Stimulated activated CD4-positive, alpha-beta T cell treated with anti-CD3 and anti-CD28 coated beads, Interleukin-15, amount 100 ng/mL, for 24 hours (primary cell): Measurements from ENCODE around the gene CTSW.
"Not testable (repeated sequence)": the region's sequence is repeated elsewhere in the genome, so short reads cannot be mapped to it uniquely, and the experiment has no call there.

Experiments
- DNase-seq: peaks from one replicate; pipeline ENCODE4 v3.0.0-alpha.2; 2020

Gene CTSW, protein sequence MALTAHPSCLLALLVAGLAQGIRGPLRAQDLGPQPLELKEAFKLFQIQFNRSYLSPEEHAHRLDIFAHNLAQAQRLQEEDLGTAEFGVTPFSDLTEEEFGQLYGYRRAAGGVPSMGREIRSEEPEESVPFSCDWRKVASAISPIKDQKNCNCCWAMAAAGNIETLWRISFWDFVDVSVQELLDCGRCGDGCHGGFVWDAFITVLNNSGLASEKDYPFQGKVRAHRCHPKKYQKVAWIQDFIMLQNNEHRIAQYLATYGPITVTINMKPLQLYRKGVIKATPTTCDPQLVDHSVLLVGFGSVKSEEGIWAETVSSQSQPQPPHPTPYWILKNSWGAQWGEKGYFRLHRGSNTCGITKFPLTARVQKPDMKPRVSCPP

DNA sequence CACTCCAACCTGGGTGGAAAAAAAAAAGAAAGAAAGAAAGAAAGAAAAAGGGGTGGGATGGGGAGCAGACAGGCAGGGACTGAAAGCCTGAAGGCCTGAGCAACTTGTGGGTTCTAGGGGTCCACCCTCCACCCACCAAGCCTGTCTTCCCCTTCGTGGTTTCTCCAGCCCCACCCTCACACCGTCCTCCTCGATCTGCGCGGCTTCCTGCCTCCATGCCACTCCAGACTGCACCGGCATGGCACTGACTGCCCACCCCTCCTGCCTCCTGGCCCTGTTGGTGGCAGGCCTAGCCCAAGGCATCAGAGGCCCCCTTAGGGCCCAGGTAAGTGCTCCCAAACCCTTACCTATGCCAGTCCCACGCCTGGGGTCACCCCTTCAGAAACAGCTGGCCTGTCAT lies at the start of gene CTSW:
Gene CTSW (plus strand): TSS at position 221 of the 400 bp plus-strand sequence. CDS start 18 bp downstream, at position 239.
- peak; percentile 53 for DNase-seq

GRCh38 chr11:65832231-65832630 lies 47.4 kb upstream of the CTSW start:
- DNase-seq, result not testable (repeated sequence)

DNA sequence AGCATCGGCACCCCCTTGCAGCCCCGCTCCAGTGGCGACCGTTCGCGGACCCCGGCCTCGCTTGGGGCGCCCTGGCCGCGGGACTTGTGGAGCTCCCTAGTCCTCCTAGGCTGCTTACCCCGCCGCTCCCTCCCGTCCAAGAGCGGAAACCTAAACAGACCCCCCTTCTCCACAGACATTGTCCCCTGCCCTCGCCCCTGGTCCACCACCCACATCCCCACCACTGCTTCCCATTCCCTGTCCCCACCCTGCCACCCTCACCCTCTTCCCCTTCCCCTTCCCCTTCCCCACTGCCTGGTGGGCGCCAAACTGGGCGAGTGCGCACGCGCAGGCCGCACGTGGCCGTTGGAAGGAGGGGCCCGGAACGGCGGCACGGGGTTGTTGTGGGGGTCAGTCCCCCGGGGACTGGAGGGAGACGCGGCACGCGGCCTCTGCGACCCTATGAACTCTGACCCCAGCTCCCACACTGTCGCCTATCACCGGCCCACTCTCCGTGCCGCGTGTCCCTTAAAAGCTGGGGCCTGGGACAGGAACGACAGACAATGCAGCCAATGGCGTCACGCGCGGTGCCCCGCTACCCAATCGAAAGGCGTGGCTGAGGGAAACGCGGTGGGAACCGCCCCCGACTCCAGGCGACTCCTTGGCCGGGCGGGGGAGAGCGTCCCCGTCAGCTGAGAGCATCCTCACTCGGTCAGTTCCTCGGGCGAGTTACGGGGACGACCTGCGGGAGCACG lies 46.2 kb upstream of the CTSW start, which contains the start of gene SNX32:
Gene SNX32 (plus strand): TSS at position 667 of the 734 bp plus-strand sequence. CDS start 103 bp downstream, outside the sequence.
- DNase-seq, result peak; percentile 98

DNA sequence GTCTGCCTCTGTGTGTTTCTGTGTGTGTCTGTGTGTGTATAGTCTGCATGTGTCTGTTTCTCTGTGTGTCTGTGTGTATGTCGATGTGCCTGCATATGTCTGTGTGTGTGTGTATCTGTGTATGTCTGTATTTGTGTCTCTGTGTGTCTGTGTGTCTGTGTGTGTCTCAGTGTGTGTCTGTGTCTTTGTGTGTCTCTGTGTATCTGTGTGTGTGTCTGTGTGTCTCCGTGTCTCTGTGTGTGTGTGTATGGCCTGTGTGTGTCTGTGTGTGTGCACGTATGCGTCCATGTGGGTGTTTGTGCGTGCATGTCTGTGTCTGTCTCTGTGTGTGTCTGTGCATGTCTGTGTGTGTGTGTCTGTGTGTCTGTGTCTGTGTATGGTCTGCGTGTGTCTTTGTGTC lies 45.4 kb upstream of the CTSW start:
- DNase-seq, result peak; percentile 13

DNA sequence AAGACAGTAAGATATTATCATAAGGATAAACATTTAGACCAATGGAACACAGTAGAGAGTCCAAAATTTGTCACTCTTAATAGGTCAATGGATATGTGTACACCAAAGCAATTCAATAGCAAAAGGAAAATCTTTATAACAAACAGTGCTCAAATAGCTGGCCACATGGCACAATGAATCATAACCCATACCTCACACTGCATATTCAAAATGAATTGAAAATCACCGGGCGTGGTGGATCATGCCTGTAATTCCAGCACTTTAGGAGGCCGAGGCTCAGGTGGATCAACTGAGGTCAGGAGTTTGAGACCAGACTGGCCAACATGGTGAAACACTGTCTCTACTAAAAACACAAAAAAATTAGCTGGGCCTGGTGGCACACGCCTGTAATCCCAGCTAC lies 37.5 kb upstream of the CTSW start:
- no peak for DNase-seq

- no peak for DNase-seq
Observed at GRCh38 chr11:65843811-65844210, 35.8 kb upstream of the CTSW start.

DNA sequence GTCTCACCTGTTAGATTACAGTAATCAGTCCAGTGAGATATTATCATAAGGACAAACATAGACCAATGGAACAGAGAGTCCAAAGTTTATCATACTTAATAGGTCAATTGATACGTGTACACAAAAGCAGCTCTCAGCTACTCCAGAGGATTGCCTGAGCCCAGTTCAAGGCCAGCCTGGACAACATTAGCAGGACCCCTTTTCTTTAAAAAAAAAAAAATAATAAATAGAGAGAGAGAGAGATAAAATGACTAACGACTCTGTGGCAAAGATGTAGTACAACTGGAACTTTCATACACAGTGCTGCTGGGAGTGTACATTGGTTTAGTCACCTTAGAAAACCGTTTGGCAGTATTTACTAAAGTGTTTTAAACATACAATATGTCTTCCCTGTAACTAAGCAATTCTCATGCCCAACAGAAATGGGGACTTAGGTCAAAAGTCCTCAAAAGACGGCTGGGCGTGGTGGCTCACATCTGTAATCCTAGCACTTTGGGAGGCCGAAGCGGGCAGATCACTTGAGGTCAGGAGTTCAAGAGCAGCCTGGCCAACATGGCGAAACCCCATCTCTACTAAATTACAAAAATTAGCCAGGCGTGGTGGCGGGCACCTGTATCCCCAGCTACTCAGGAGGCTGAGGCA lies 35.3 kb upstream of the CTSW start:
- no peak for DNase-seq

DNA sequence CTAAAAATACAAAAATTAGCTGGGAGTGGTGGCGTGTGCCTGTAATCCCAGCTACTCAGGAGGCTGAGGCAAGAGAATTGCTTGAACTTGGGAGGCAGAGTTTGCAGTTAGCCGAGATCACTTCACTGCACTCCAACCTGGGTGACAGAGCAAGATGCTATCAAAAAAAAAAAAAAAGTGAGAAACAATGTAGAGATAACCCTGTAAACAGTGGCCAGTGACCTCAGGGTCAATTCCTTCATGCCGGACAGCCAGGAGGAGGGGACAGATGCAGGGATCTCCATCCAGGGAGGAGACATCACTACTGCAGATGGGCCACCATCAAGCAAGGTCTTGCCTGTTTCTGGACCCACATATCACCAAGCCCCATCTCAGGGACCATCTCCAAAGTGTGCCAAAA lies 31.9 kb upstream of the CTSW start:
- no peak for DNase-seq

DNA sequence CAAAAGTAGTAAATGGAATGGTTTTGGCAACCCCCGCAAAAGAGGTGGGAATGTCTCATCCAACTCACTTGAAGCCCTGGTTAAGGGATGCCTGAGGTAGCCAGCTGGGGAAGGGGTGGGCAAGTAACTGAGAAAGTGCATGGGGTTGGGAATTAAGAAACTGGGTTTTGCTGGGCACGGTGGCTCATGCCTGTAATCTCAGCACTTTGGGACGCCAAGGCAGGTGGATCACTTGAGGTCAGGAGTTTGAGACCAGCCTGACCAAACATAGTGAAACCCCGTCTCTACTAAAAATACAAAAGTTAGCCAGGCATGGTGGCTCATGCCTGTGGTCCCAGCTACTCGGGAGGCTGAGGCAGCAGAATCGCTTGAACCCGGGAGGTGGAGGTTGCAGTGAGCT lies 30.9 kb upstream of the CTSW start:
- not testable (repeated sequence) for DNase-seq

- DNase-seq, result no peak
Observed at GRCh38 chr11:65849366-65849765, 30.3 kb upstream of the CTSW start.

- no peak for DNase-seq
Observed at GRCh38 chr11:65849771-65850216, 29.8 kb upstream of the CTSW start.

GRCh38 chr11:65850217-65851082 lies 29.2 kb upstream of the CTSW start:
- no peak for DNase-seq

DNA sequence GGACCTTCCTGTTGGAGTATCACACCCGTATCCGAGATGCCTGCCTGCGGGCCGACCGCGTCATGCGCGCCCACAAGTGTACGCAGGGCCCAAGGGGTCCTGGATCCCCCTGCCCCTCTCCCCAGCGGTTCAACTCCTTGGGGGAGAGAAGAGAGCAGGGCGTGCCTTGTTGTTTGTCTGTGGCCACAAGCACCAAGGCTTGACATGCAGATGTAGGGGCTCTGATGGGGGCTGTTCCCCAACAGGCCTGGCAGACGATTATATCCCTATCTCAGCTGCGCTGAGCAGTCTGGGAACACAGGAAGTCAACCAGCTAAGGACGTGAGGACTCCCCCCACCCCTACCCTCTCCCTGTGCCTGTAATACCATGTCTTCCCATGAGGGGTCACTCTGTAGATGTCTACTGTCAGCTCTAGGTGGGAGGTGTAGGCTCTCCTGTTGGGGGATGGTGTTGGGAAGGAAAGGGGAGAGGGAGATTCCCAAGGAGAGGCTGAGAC lies 28.5 kb upstream of the CTSW start:
- DNase-seq, result peak; percentile 55

- no peak for DNase-seq
Observed at GRCh38 chr11:65851811-65852507, 27.7 kb upstream of the CTSW start.

- DNase-seq, result no peak
Observed at GRCh38 chr11:65852508-65853245, 27.0 kb upstream of the CTSW start.

- no peak for DNase-seq
Observed at GRCh38 chr11:65853246-65853979, 26.2 kb upstream of the CTSW start.

DNA sequence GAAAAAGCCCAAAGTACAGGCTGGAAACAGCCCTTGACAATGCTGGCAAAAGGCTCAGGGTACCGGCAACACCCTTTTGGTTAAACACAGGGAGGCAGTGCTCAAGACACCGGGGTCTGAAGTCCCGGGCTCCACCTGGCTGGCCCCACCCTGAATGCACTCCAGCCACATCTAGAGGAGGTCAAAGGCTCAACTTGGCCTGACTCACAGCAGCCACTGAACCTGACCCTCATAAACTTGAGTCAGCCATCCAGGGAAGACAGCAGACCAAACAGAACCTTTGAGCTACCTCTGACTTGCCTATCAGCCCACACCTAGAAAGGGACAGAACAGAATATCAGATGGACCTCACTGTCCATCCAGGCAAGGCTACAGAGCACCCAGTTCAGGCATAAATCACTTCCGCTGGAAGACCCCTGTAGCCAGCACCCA lies 25.5 kb upstream of the CTSW start:
- DNase-seq, result no peak

DNA sequence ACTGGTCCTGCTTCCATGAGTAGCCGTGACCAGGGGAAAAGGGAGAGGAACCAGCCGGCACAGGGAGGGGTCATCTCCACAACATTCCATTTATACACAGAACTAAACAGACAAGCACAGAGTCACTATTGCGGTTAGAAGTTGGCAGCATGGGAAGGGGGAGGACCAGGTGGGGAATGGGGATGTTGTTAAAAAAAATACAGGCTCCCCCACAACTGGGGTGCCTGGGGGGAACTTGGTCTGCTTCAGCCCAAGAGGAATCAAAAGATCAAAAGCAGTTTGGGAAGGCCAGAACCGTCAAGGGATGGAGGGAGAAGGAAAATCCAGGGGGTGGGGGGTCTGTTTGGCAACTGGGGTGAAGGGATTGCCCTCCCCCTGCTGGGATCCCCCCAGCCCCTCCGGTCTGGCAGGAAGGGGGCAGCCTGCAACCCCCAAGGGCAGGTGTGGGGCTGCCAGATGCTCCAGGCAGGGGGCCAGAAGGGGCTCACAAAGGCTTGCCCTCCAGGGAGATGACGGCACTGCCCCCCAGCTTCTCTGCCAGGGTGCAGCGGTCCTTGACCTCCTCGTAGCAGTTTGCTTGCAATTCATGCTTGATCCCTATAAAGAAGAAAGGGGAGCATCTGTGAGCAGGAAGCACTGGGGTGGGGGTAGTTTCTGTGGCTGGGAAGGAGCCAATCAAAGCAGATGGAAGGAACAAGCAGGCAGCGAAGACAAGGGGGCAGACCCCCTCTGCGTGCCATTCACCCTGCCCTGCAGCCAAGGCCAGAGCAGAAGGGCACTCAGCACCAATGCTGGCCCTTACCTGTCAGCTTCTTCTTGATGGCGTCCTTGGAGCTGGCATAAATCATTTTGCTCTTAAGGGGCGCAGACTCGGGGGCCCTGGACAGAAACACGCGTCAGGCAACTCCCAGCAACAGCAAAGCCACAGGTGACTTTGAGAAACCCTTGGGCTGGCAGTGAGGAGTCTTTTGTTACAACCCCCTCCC lies 24.5 kb upstream of the CTSW start:
- no peak for DNase-seq

DNA sequence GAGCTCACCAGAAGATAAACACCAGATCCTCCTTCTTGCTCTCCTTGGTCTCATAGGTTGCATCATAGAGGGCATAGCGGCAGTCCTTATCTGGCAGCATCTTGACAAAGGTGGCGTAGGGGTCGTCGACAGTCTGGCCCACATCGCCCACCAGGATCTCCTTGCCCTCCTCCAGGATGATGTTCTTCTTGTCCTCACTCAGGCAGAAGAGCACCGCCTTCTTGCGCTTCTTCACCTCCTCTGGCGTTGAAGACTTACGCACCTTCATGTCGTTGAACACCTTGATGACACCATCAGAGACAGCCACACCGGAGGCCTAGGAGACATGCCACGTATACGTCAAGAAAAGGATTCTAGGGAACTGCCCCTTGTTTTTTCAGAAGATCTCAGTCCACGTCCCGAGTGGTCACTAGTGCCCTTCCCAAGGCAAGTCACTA lies 23.7 kb upstream of the CTSW start:
- DNase-seq, result no peak
